Sigmoid colon (tissue), 7 donors: ENCODE results near the gene RPS15. TPM values are rescaled to one million over a fixed set of nuclear protein-coding genes. Genes with fewer than 3 reads are reported as not detected.

Experiments used
- DNase-seq: peaks from one replicate; pipeline ENCODE4 v3.0.0-alpha.2; 2019
- H3K27ac ChIP-seq, 4 donors: fragments of 200-600 bp; sonication (generic); one replicate each; pipeline ENCODE4 v1.5.1; 2016 to 2019; ENCODE audit warnings: mild to moderate bottlenecking in 1 of 4
- H3K27me3 ChIP-seq, 3 donors: fragments of 200-600 bp; sonication (generic); one replicate each; pipeline ENCODE4 v1.5.1; 2019; ENCODE audit warnings: mild to moderate bottlenecking in 1 of 3
- H3K36me3 ChIP-seq, 4 donors: fragments of 200-600 bp; sonication (generic); one replicate each; pipeline ENCODE4 v1.5.1; 2016 to 2019
- H3K4me1 ChIP-seq, 4 donors: fragments of 200-600 bp; sonication (generic); one replicate each; pipeline ENCODE4 v1.5.1; 2017 to 2019
- H3K4me3 ChIP-seq, 4 donors: fragments of 200-600 bp; sonication (generic); one replicate each; pipeline ENCODE4 v1.5.1; 2017 to 2019; ENCODE audit warnings: mild to moderate bottlenecking in 2 of 4, moderate library complexity in 1 of 4
- H3K9me3 ChIP-seq, 4 donors: fragments of 200-600 bp in 3 of 4; sonication (generic) in 3 of 4; one replicate each; pipeline versions ENCODE4 v1.5.1 to v1.6.1; 2013 to 2019
- CTCF ChIP-seq, 4 experiments: fragments of 450-650 bp in 3 of 4; fragments of 200-600 bp in 1 of 4; IDR thresholded peaks; one replicate each; pipeline ENCODE4 v1.5.1; 2016 to 2019; ENCODE audit warnings: antibody characterized with exemption in 4 of 4, mild to moderate bottlenecking in 3 of 4, moderate library complexity in 2 of 4
- EP300 ChIP-seq, 4 donors: sonication (generic); formaldehyde crosslinking; IDR thresholded peaks; one replicate each; pipeline ENCODE4 v1.6.1; 2017; ENCODE audit warnings: antibody characterized with exemption in 4 of 4
- POLR2A ChIP-seq, 2 donors: fragments of 450-650 bp; IDR thresholded peaks; one replicate each; pipeline ENCODE4 v1.6.1; 2016; ENCODE audit warnings: antibody characterized with exemption in 2 of 2, mild to moderate bottlenecking in 2 of 2, moderate library complexity in 2 of 2
- POLR2AphosphoS5 ChIP-seq, 4 donors: sonication (generic); formaldehyde crosslinking; IDR thresholded peaks; one replicate each; pipeline ENCODE4 v1.6.1; 2017; ENCODE audit warnings: antibody characterized with exemption in 4 of 4
- WGBS, 2 donors: extraction: QIAGEN DNeasy Blood & Tissue Kit; methylation state at CpG; one replicate each; pipeline ENCODE4 v1.1.7; 2013; 5-methylcytosine and 5-hydroxymethylcytosine counted together
- intact Hi-C: fragments of 100-400 bp; cut with DNase I; formaldehyde crosslinking; loops from one replicate; pipeline ENCODE4 v1.15.1; 2023
- polyA plus RNA-seq, 3 donors: library from polyadenylated mRNA; stranded (reverse); fragments of 200-250 nt; gene quantifications; one replicate each; pipeline ENCODE4 v1.2.3, GENCODE V29; 2013
- total RNA-seq, 4 donors: library from RNA; depleted of rRNA; stranded (reverse); fragments of >200 nt; gene quantifications; one replicate each; pipeline ENCODE4 v1.1.0, GENCODE V29; 2016
- donor health status: healthy with polysubstance abuse.
- donor health status: Bipolar disorder and iron deficiency.
- donor health status: healthy.

Gene RPS15
- total and polyA plus RNA-seq, 7 donors: 2,516 to 5,641 (median 3,724) TPM

DNA sequence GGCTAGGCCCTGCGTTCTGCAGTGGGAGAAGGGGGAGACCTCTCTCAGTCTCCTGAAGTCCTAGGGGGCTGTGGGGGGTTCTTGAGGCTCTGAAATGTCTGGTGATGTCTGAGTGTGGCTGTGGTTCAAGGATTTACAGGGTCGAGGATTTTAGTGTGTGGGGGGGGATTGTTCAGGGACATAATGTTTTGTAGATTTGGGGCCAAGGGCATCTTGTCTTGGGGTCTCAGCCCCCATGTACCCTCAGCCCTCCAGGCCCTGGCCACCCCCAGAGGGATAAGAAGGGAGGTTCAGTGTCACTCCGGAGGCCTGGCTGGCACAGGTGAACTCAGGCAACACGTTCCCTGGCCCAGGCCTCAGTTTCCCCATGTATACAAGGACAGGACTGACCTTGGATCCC, 9.3 kb downstream of the RPS15 start:
- intact Hi-C loops: loop anchor here (5.0 kb wide), 1 partner anchor 60 kb away; no protein-coding TSS in a partner anchor
- Histone ChIP-seq H3K4me3 (no peak overlapping the region), H3K36me3 (peaks cover 0 to 5% (median 0%) of the 10 kb centered on the region in 4 donors), H3K9me3 (no peaks in the 10 kb centered on the region), H3K27ac (no peak overlapping the region), H3K27me3 (peaks cover 64 to 76% (median 72%) of the 10 kb centered on the region in 3 donors), H3K4me1 (peaks cover 0 to 32% (median 26%) of the 10 kb centered on the region in 4 donors)
- no peak for DNase-seq
- 13 to 25% methylated on average over 4 of the region's 4 CpGs for WGBS, 2 donors
- TF ChIP-seq CTCF (IDR thresholded peaks at IDR 0.05) (no peak), POLR2A (IDR thresholded peaks at IDR 0.05) (no peak), POLR2AphosphoS5 (IDR thresholded peaks at IDR 0.05) (no peak), EP300 (IDR thresholded peaks at IDR 0.05) (no peak)

GRCh38 chr19:1447944-1448343, 9.7 kb downstream of the RPS15 start:
- TF ChIP-seq CTCF (IDR thresholded peaks at IDR 0.05) (no peak), POLR2A (IDR thresholded peaks at IDR 0.05) (no peak), POLR2AphosphoS5 (IDR thresholded peaks at IDR 0.05) (no peak), EP300 (IDR thresholded peaks at IDR 0.05) (no peak)
- DNase-seq: no peak
- H3K9me3 ChIP-seq: no peaks in the 10 kb centered on the region
- H3K4me3 ChIP-seq: no peak overlapping the region
- intact Hi-C loops: loop anchor here (5.0 kb wide), 1 partner anchor 59 kb away; no protein-coding TSS in a partner anchor
- 70 to 85% methylated on average over 9 of the region's 9 CpGs for WGBS, 2 donors
- peaks cover 68 to 80% (median 77%) of the 10 kb centered on the region in 3 donors for H3K27me3 ChIP-seq
- H3K4me1 ChIP-seq: peaks cover 0 to 33% (median 29%) of the 10 kb centered on the region in 4 donors
- H3K27ac ChIP-seq: no peak overlapping the region
- H3K36me3 ChIP-seq: peaks cover 0 to under 1% (median 0%) of the 10 kb centered on the region in 4 donors

DNA sequence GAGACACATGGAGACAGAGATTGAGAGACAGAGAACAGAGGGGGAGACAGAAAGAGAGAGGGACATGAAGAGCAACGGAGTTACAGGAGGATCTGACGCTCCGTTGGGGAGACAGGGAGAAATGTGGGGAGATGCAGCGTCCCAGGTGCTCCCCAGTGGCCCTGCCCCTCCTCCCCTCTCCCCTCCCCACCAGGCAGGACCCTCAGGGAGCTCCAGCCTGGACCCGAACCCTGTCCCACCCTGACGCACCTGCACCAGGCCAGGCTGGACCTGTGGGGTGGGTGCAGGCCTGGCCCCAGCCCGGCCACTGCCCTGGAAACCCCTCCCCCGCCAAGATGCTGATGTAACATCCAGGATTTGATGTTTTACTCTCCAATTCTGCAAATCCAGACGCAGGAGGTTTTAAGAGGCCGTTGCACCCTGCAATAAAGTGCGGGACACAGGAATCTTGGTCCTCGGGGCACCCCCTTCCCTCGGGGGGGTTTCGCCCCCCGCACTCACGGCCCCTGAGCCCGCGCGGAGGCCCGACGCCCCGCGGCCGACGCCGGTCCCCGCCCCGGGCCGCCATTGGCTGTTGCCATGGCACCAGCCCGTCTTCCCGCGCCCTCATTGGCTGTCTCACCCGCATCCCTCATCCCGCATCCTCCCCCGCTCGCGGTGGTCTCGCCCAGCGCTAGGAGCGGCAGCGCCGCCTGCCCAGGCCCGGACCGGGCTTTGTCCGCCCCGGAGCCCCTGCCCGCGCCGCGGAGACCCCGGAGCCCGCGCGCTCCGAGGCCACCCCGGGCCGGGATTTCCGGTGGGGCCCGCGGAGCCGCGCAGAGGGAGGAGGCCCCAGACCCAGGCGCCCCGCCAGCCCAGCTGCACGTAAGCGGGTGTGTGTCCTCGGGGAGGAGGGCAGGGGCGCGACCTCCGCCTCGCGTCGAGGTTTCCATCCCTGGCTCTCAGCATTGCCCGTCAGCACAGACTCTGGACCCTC, 11.6 kb downstream of the RPS15 start, which contains the start of gene APC2:
Gene APC2 (plus strand): TSS at position 655 of the 976 bp plus-strand sequence. CDS start 2,881 bp downstream, outside the sequence.
- no peak within 1 kb of the TSS for H3K27ac ChIP-seq
- H3K9me3 ChIP-seq: no peaks in the 10 kb centered on the region
- 5 to 11% methylated on average over 74 of the region's 74 CpGs for WGBS, 2 donors
- no peak within 1 kb of the TSS for H3K4me3 ChIP-seq
- TF ChIP-seq EP300 (IDR thresholded peaks at IDR 0.05): no peak
- TF ChIP-seq POLR2AphosphoS5 (IDR thresholded peaks at IDR 0.05): no peak
- no peak for TF ChIP-seq POLR2A (IDR thresholded peaks at IDR 0.05)
- no peak for DNase-seq
- intact Hi-C loops: loop anchor here (5.0 to 10.0 kb wide), 2 partner anchors 58 to 315 kb away; no protein-coding TSS in a partner anchor
- H3K4me1 ChIP-seq: peaks cover 0 to 41% (median 37%) of the 10 kb centered on the region in 4 donors
- peaks cover 79 to 98% (median 94%) of the 10 kb centered on the region in 3 donors for H3K27me3 ChIP-seq
- no peaks in the 10 kb centered on the region for H3K36me3 ChIP-seq

GRCh38 chr19:1450735-1451731, 12.8 kb downstream of the RPS15 start:
- Histone ChIP-seq H3K9me3 (no peaks in the 10 kb centered on the region), H3K27ac (no peak overlapping the region), H3K27me3 (peaks cover 83 to 100% (median 98%) of the 10 kb centered on the region in 3 donors), H3K4me3 (no peak overlapping the region), H3K4me1 (peaks cover 0 to 40% (median 32%) of the 10 kb centered on the region in 4 donors), H3K36me3 (no peaks in the 10 kb centered on the region)
- intact Hi-C loops: loop anchor here (10.0 kb wide), 1 partner anchor 314 kb away; no protein-coding TSS in a partner anchor
- no peak for DNase-seq
- WGBS, 2 donors: 51 to 58% methylated on average over 22 of the region's 22 CpGs
- no peak for TF ChIP-seq POLR2A (IDR thresholded peaks at IDR 0.05)
- TF ChIP-seq CTCF (IDR thresholded peaks at IDR 0.05): no peak
